Mesothelial cell of epicardium (in vitro differentiated cells): ENCODE data around the gene TECPR1. TPM values are rescaled to one million over a fixed set of nuclear protein-coding genes. Genes with fewer than 3 reads are reported as not detected.

ENCODE experiments used
- DNase-seq, 2 experiments: peaks; one replicate each; pipeline ENCODE4 v3.0.0; 2021; ENCODE audit warnings: low spot score in 2 of 2; ENCODE audit not compliant: unreplicated experiment in 2 of 2
- H3K27ac Mint-ChIP-seq: 2 replicates; pipeline ENCODE4 v1.8.0; 2021; ENCODE audit warnings: mixed read lengths
- H3K27me3 Mint-ChIP-seq: 2 replicates; pipeline ENCODE4 v1.8.0; 2021; ENCODE audit warnings: low read depth, mixed read lengths
- H3K36me3 Mint-ChIP-seq: 2 replicates; pipeline ENCODE4 v1.8.0; 2021; ENCODE audit warnings: mixed read lengths
- H3K4me1 Mint-ChIP-seq: 2 replicates; pipeline ENCODE4 v1.8.0; 2021; ENCODE audit warnings: mixed read lengths
- H3K4me3 Mint-ChIP-seq: 2 replicates; pipeline ENCODE4 v1.8.0; 2021; ENCODE audit warnings: mild to moderate bottlenecking, moderate library complexity, mixed read lengths
- H3K9me3 Mint-ChIP-seq: 2 replicates; pipeline ENCODE4 v1.8.0; 2021; ENCODE audit warnings: mixed read lengths
- total RNA-seq: library from RNA; stranded (reverse); gene quantifications from 3 replicates; pipeline ENCODE4 v1.2.1, GENCODE V29; 2021
- TF ChIP-seq, protein P1 (sequence below): fragments of 200-600 bp; sonication (generic); IDR thresholded peaks from one replicate; pipeline ENCODE4 v1.5.0; 2021; ENCODE audit warnings: antibody characterized with exemption; ENCODE audit not compliant: unreplicated experiment

The TECPR1 gene
- total RNA-seq, 1 donor from 2014 or later, result 38.0 TPM

- no peaks in the 10 kb centered on the region for H3K4me1 Mint-ChIP-seq
- DNase-seq, result no peak
- TF ChIP-seq, protein P1, sequence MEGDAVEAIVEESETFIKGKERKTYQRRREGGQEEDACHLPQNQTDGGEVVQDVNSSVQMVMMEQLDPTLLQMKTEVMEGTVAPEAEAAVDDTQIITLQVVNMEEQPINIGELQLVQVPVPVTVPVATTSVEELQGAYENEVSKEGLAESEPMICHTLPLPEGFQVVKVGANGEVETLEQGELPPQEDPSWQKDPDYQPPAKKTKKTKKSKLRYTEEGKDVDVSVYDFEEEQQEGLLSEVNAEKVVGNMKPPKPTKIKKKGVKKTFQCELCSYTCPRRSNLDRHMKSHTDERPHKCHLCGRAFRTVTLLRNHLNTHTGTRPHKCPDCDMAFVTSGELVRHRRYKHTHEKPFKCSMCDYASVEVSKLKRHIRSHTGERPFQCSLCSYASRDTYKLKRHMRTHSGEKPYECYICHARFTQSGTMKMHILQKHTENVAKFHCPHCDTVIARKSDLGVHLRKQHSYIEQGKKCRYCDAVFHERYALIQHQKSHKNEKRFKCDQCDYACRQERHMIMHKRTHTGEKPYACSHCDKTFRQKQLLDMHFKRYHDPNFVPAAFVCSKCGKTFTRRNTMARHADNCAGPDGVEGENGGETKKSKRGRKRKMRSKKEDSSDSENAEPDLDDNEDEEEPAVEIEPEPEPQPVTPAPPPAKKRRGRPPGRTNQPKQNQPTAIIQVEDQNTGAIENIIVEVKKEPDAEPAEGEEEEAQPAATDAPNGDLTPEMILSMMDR, result no peak
- no peak overlapping the region for H3K27ac Mint-ChIP-seq
- H3K9me3 Mint-ChIP-seq, result no peaks in the 10 kb centered on the region
- peaks cover 5% of the 10 kb centered on the region for H3K27me3 Mint-ChIP-seq
- peaks cover 3% of the 10 kb centered on the region for H3K36me3 Mint-ChIP-seq
- H3K4me3 Mint-ChIP-seq, result peak overlapping the region; percentile 58
These were observed 40.1 kb downstream of the TECPR1 start for GRCh38 chr7:98211676-98212531.

DNA sequence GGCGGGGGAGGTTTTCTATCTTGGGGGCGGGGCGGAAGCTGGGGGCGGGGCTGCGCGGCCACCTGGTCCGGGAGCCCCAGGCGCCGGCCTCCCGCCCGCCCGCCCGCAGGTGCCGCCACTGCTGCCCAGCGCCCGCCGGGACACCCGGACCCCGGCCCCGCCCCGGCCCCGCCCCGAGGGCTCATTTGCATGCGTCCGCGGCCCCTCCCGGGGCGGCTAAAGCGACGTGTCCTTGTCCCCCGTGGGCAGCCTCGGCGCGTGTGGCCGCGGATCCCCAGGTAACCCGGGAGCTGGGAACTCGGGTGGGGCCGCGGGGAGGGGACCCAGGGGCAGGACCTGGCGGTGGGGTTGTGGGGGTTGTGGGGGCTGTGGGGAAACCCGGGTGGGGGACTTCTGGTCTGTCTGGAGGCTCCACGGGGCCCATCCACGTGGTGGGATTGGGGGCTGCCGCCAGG is 40.8 kb downstream of the TECPR1 start, which contains the start of gene BHLHA15:
TSS of gene BHLHA15 (plus strand) at position 219 of the 455 bp plus-strand sequence. CDS start 871 bp downstream, outside the sequence.
- H3K27ac Mint-ChIP-seq, result no peak within 1 kb of the TSS

DNA sequence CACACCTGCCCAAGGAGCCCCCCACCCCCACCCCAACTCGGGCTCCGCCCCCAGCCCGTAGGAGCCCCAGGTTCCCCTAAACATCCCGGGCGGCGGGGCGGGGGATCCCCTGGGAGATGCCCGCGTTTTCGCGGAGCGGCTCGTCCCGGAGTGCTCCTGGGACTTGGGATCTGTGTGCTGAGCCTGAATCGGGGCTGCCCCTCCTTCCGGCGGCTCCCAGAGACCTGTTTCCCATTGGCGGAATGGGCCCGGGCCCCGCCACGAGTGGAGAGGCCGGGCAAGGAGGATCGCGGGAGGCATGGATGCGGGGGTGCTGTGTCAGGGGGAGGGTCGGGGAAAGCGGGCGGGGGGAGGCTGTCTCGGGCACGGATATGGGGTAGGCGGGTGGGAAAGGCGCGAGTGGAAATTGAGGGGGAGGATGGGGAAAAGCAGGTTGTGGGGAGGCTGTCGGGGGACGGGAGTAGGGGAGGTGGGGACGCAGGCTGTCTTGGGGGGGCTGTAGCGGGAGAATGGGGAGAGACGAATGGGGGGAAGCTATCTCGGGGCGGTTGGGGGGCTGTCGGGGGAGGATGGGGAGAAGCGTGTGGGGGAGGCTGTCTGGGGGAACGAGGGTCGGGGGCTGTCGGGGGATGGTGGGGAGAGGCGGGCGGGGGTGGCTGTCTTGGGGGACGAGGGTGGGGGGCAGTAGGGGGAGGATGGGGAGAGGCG is 41.4 kb downstream of the TECPR1 start:
- no peaks in the 10 kb centered on the region for H3K9me3 Mint-ChIP-seq
- DNase-seq, result no peak
- peaks cover 8% of the 10 kb centered on the region for H3K36me3 Mint-ChIP-seq
- peak overlapping the region; percentile 60 for H3K4me3 Mint-ChIP-seq
- H3K27ac Mint-ChIP-seq, result no peak overlapping the region
- TF ChIP-seq, protein P1, result no peak
- no peaks in the 10 kb centered on the region for H3K4me1 Mint-ChIP-seq
- peaks cover 5% of the 10 kb centered on the region for H3K27me3 Mint-ChIP-seq

More for the DNA sequence above, 40.8 kb downstream of the TECPR1 start, which contains the start of gene BHLHA15:
- peak within 1 kb of the TSS; percentile 60 for H3K4me3 Mint-ChIP-seq
- no peaks in the 10 kb centered on the region for H3K4me1 Mint-ChIP-seq
- TF ChIP-seq, protein P1, result no peak
- H3K9me3 Mint-ChIP-seq, result no peaks in the 10 kb centered on the region
- peaks cover 3% of the 10 kb centered on the region for H3K36me3 Mint-ChIP-seq
- H3K27me3 Mint-ChIP-seq, result peaks cover 5% of the 10 kb centered on the region
- DNase-seq, result no peak

- peaks cover 5% of the 10 kb centered on the region for H3K27me3 Mint-ChIP-seq
- H3K9me3 Mint-ChIP-seq, result no peaks in the 10 kb centered on the region
- peaks cover 12% of the 10 kb centered on the region for H3K36me3 Mint-ChIP-seq
- DNase-seq, result no peak
- peak overlapping the region; percentile 12 for H3K27ac Mint-ChIP-seq
- no peaks in the 10 kb centered on the region for H3K4me1 Mint-ChIP-seq
- TF ChIP-seq, protein P1, result no peak
- peak overlapping the region; percentile 60 for H3K4me3 Mint-ChIP-seq
These were observed 42.7 kb downstream of the TECPR1 start for GRCh38 chr7:98209166-98209920.
